HepG2 (cell line): ENCODE results near the gene LMAN2. TPM values are rescaled to one million over a fixed set of nuclear protein-coding genes. Genes with fewer than 3 reads are reported as not detected.

Source experiments
- ATAC-seq: fragments of 200-7000 bp; cut with Tn5 transposase; 3 replicates; pipeline ENCODE4 v1.9.1; 2020; ENCODE audit warnings: mild to moderate bottlenecking, moderate library complexity
- BruUV-seq: library from RNA; stranded (reverse); fragments of 400-500 nt; replicated peaks from 2 replicates; lab custom pipeline; 2021; lab: Mats Ljungman, UMichigan
- CTCF ChIA-PET: fragments of 300-600 bp; formaldehyde crosslinking; extraction: SDS; loops from one replicate; lab custom pipeline; 2021; ENCODE audit warnings: low total read pairs, inconsistent platforms, low intra/inter-chr PET ratio; lab: Yijun Ruan, JAX
- POLR2A ChIA-PET: fragments of 350-600 bp; sonication (Branson Sonifier 250); formaldehyde crosslinking; loops from one replicate; lab custom pipeline; 2020; ENCODE audit warnings: antibody characterized with exemption, inconsistent platforms; lab: Yijun Ruan, JAX
- DNase-seq: peaks from one replicate; pipeline ENCODE4 v3.0.0-alpha.2; 2015; ENCODE audit warnings: low spot score
- FAIRE-seq: peaks from 3 replicates; lab custom pipeline; 2011; peaks lifted over from hg19 to GRCh38; lab: Jason Lieb, UNC
- H2AFZ ChIP-seq: one replicate; pipeline ENCODE4 v1.6.1; 2011; ENCODE audit warnings: low read length, inconsistent platforms
- H3K27ac ChIP-seq: fragments of 300-600 bp; 3 replicates; pipeline ENCODE4 v1.8.0; 2011; ENCODE audit warnings: mixed run types, mild to moderate bottlenecking, mixed read lengths, low read length, inconsistent platforms; ENCODE audit not compliant: insufficient read depth; ENCODE audit errors: extremely low read length
- H3K27me3 ChIP-seq, 2 experiments: fragments of 200-600 bp in 1 of 2; 2 replicates in 1 of 2; 3 replicates in 1 of 2; pipeline versions ENCODE4 v1.6.0 to v1.8.0; 2011; ENCODE audit warnings: low read length in 2 of 2, mild to moderate bottlenecking in 2 of 2, moderate library complexity in 2 of 2, inconsistent platforms in 1 of 2; ENCODE audit not compliant: insufficient read depth in 2 of 2, control insufficient read depth in 1 of 2
- H3K36me3 ChIP-seq, 2 experiments: fragments of 200-600 bp in 1 of 2; replicated peaks in 1 of 2; 2 replicates in 1 of 2; 3 replicates in 1 of 2; pipeline versions ENCODE4 v1.5.1 to v1.8.0; 2011; ENCODE audit warnings: low read length in 2 of 2, inconsistent platforms in 1 of 2; ENCODE audit not compliant: insufficient read depth in 2 of 2, control insufficient read depth in 1 of 2
- H3K4me1 ChIP-seq: 2 replicates; pipeline ENCODE4 v1.5.1; 2012; ENCODE audit warnings: low read length, inconsistent platforms; ENCODE audit not compliant: insufficient read depth
- H3K4me2 ChIP-seq: 2 replicates; pipeline ENCODE4 v1.6.0; 2011; ENCODE audit warnings: low read depth, low read length, inconsistent platforms
- H3K4me3 ChIP-seq, 3 experiments: fragments of 200-600 bp in 1 of 3; sonication (generic), shearing (Covaris generic) in 1 of 3; replicated peaks in 1 of 3; 2 replicates each; pipeline ENCODE4 v1.5.1; 2011 to 2016; ENCODE audit warnings: low read length in 3 of 3, inconsistent platforms in 2 of 3, low read depth in 2 of 3, mild to moderate bottlenecking in 2 of 3, control low read depth in 1 of 3, mixed read lengths in 1 of 3; ENCODE audit not compliant: insufficient read depth in 1 of 3
- H3K79me2 ChIP-seq: one replicate; pipeline ENCODE4 v1.6.1; 2011; ENCODE audit warnings: low read length, inconsistent platforms; ENCODE audit not compliant: insufficient read depth
- H3K9ac ChIP-seq: 2 replicates; pipeline ENCODE4 v1.6.0; 2011; ENCODE audit warnings: mild to moderate bottlenecking, low read depth, low read length, inconsistent platforms; ENCODE audit not compliant: insufficient read depth
- H3K9me3 ChIP-seq: 2 replicates; pipeline ENCODE4 v1.5.1; 2012; ENCODE audit warnings: mild to moderate bottlenecking, low read length
- H4K20me1 ChIP-seq: 2 replicates; pipeline ENCODE4 v1.6.0; 2011; ENCODE audit warnings: inconsistent platforms, mild to moderate bottlenecking, low read length, moderate library complexity; ENCODE audit not compliant: insufficient read depth
- AGO2 ChIP-seq: fragments of 200-400 bp; formaldehyde crosslinking; optimal IDR thresholded peaks from 2 replicates; pipeline ENCODE3; 2017; ENCODE audit warnings: mild to moderate bottlenecking, low read depth, low read length, moderate library complexity
- ARNT ChIP-seq: fragments of 450-650 bp; IDR thresholded peaks from 2 replicates; pipeline ENCODE4 v1.6.1; 2017
- GABPB1 ChIP-seq: IDR thresholded peaks from 2 replicates; pipeline ENCODE4 v1.6.1; 2016; ENCODE audit warnings: mild to moderate bottlenecking, missing genetic modification reagents, moderate library complexity, missing compliant biosample characterization
- GPN1 ChIP-seq: sonication (generic); formaldehyde crosslinking; IDR thresholded peaks from 2 replicates; pipeline ENCODE4 v1.5.1; 2020; ENCODE audit warnings: missing genetic modification reagents, borderline replicate concordance
- KDM5A ChIP-seq: fragments of 200-600 bp; sonication (generic); IDR thresholded peaks from 2 replicates; pipeline ENCODE4 v1.7.0; 2018; ENCODE audit warnings: antibody characterized with exemption, mild to moderate bottlenecking, low read length, borderline replicate concordance
- RCOR2 ChIP-seq: IDR thresholded peaks from 2 replicates; pipeline ENCODE4 v1.6.1; 2016; ENCODE audit warnings: missing biosample characterization, missing genetic modification reagents
- TBX2 ChIP-seq: sonication (generic); formaldehyde crosslinking; IDR thresholded peaks from 2 replicates; pipeline ENCODE4 v1.5.0; 2020; ENCODE audit warnings: missing genetic modification reagents, mild to moderate bottlenecking, borderline replicate concordance
- ZNF512 ChIP-seq: sonication (generic); formaldehyde crosslinking; IDR thresholded peaks from 2 replicates; pipeline ENCODE4 v1.4.0; 2020; ENCODE audit warnings: mild to moderate bottlenecking, missing genetic modification reagents
- WGBS: methylation state at CpG from one replicate; pipeline ENCODE4 v1.1.6; 2017; ENCODE audit warnings: low lambda C conversion rate; 5-methylcytosine and 5-hydroxymethylcytosine counted together
- in situ Hi-C: cut with HindIII; loops from 2 replicates; pipeline ENCODE4 v1.10.0; 2017; ENCODE audit warnings: low pct_unique_long_range_greater_than_20kb; ENCODE audit not compliant: extremely low pct_ligation_motif_present
- intact Hi-C: fragments of 100-400 bp; cut with micrococcal nuclease; formaldehyde crosslinking; loops from one replicate; pipeline ENCODE4 v1.10.0; 2022; ENCODE audit not compliant: unreplicated experiment
- polyA plus RNA-seq, 8 experiments: library from polyadenylated mRNA; depleted of rRNA in 3 of 8; stranded (reverse) in 7 of 8; unstranded in 1 of 8; fragments of >200 nt; fragmentation: Illumina TruSeq in 4 of 8; extraction: Trizol in 4 of 8; gene quantifications; 2 replicates each; pipeline versions ENCODE4 v1.2.1 to v1.2.3, GENCODE V29; 2011 to 2016; ENCODE audit warnings: low read depth in 4 of 8, missing spikeins in 1 of 8, mixed read lengths in 1 of 8; ENCODE audit not compliant: insufficient read depth in 1 of 8
- total RNA-seq, 5 experiments: library from RNA; depleted of rRNA; stranded (reverse); fragments of >200 nt; fragmentation: Illumina TruSeq; extraction: Trizol; gene quantifications; 2 replicates each; pipeline ENCODE4 v1.2.3, GENCODE V29; 2016; ENCODE audit warnings: low read depth in 1 of 5

The LMAN2 gene
- total and polyA plus RNA-seq, 2 of the 13 experiments (the other 11 are each of a cell fraction or from before 2014, with no cell fraction given): 191 to 197 TPM

GRCh38 chr5:177332896-177333260 lies 18.6 kb downstream of the LMAN2 start:
- BruUV-seq: no TSS peak
- 96% methylated on average over 13 of the region's 13 CpGs for WGBS
- ATAC-seq (no peak), DNase-seq (no peak), FAIRE-seq (no peak)
- H3K27ac ChIP-seq: no peak overlapping the region
- peaks cover 10% of the 10 kb centered on the region for H3K4me1 ChIP-seq
- intact Hi-C loops: no loop called here
- H3K4me3 ChIP-seq: no peak overlapping the region
- 0 out of 2 replicates have a peak, but pooled peaks cover 3% of the 10 kb centered on the region for H4K20me1 ChIP-seq
- no peak overlapping the region for H2AFZ ChIP-seq
- H3K27me3 ChIP-seq: no peaks in the 10 kb centered on the region
- peaks cover 38 to 83% of the 10 kb centered on the region in 2 experiments for H3K36me3 ChIP-seq
- POLR2A ChIA-PET: no interaction called here
- H3K4me2 ChIP-seq: no peak overlapping the region
- H3K79me2 ChIP-seq: no peaks in the 10 kb centered on the region
- in situ Hi-C loops: no loop called here
- TF ChIP-seq RCOR2 (CRISPR knock-in tag): no peak
- peak; percentile 74 for TF ChIP-seq AGO2
- TF ChIP-seq ARNT: no peak
- TF ChIP-seq GABPB1 (CRISPR knock-in tag): no peak
- TF ChIP-seq KDM5A: no peak
- no peak for TF ChIP-seq TBX2
- no peak for TF ChIP-seq GPN1 (CRISPR knock-in tag)
- TF ChIP-seq ZNF512 (CRISPR knock-in tag): no peak
- TF ChIP-seq, all 625 proteins: peak for 1
- CTCF ChIA-PET: no interaction called here
- H3K9ac ChIP-seq: no peak overlapping the region
- H3K9me3 ChIP-seq: no peaks in the 10 kb centered on the region
